A549 (cell line): ENCODE measurements around the gene TSPAN5. TPM values are rescaled to one million over a fixed set of nuclear protein-coding genes. Genes with fewer than 3 reads are reported as not detected.

ENCODE experiments used
- ATAC-seq, 2 experiments: fragments of 200-7000 bp in 1 of 2; fragments of >200 bp in 1 of 2; cut with Nextera tagmentation in 1 of 2; cut with Tn5 transposase in 1 of 2; 3 replicates each; pipeline versions ENCODE4 v1.8.0 to v1.9.1; 2018 to 2020; ENCODE audit warnings: mild to moderate bottlenecking in 1 of 2, moderate library complexity in 1 of 2
- CTCF ChIA-PET: fragments of 300-600 bp; sonication (Branson Sonifier 250); formaldehyde crosslinking; extraction: SDS; loops from one replicate; lab custom pipeline; 2021; ENCODE audit warnings: antibody characterized with exemption, inconsistent platforms; lab: Yijun Ruan, JAX
- POLR2A ChIA-PET: fragments of 350-600 bp; formaldehyde crosslinking; extraction: SDS; loops from one replicate; lab custom pipeline; 2021; ENCODE audit warnings: antibody characterized with exemption, inconsistent platforms; lab: Yijun Ruan, JAX
- DNase-seq, 2 experiments: peaks; one replicate each; pipeline versions ENCODE4 v3.0.0 to v3.0.0-alpha.2; 2011 to 2016; ENCODE audit warnings: low read depth in 1 of 2, low spot score in 1 of 2
- FAIRE-seq: peaks from 2 replicates; lab custom pipeline; 2011; peaks lifted over from hg19 to GRCh38; lab: Jason Lieb, UNC
- H3K27ac ChIP-seq, 2 experiments: fragments of >200 bp; sonication (Bioruptor Twin); formaldehyde crosslinking; 3 replicates each; pipeline ENCODE4 v1.5.1; 2016 to 2017
- H3K4me1 ChIP-seq: fragments of >200 bp; sonication (Bioruptor Twin); formaldehyde crosslinking; 3 replicates; pipeline ENCODE4 v1.6.1; 2016
- H3K4me2 ChIP-seq: fragments of >200 bp; sonication (Bioruptor Twin); formaldehyde crosslinking; 3 replicates; pipeline ENCODE4 v1.6.1; 2016
- H3K4me3 ChIP-seq: fragments of >200 bp; sonication (Bioruptor Twin); formaldehyde crosslinking; 3 replicates; pipeline ENCODE4 v1.5.1; 2016
- H3K9me3 ChIP-seq: fragments of >200 bp; sonication (Bioruptor Twin); formaldehyde crosslinking; 3 replicates; pipeline ENCODE4 v1.6.1; 2016
- BHLHE40 ChIP-seq: IDR thresholded peaks from 2 replicates; pipeline ENCODE4 v1.6.1; 2012; ENCODE audit warnings: low read depth, low read length, inconsistent platforms
- CBX8 ChIP-seq: fragments of 200-600 bp; sonication (generic); IDR thresholded peaks from 2 replicates; pipeline ENCODE4 v1.6.1; 2016
- CEBPB ChIP-seq, 2 experiments: fragments of >200 bp in 1 of 2; sonication (Bioruptor Twin) in 1 of 2; formaldehyde crosslinking in 1 of 2; IDR thresholded peaks; 2 replicates each; pipeline ENCODE4 v1.6.1; 2012 to 2016
- CHD4 ChIP-seq: fragments of 200-600 bp; sonication (generic); IDR thresholded peaks from 2 replicates; pipeline ENCODE4 v1.6.1; 2016; ENCODE audit warnings: antibody characterized with exemption, mild to moderate bottlenecking, borderline replicate concordance
- EHMT2 ChIP-seq: fragments of 200-600 bp; sonication (generic); IDR thresholded peaks from 2 replicates; pipeline ENCODE4 v1.6.1; 2016; ENCODE audit warnings: antibody characterized with exemption, low read depth, mild to moderate bottlenecking, moderate library complexity
- EP300 ChIP-seq, 2 experiments: fragments of >200 bp; sonication (Bioruptor Twin); formaldehyde crosslinking; IDR thresholded peaks; 2 replicates in 1 of 2; 3 replicates in 1 of 2; pipeline ENCODE4 v1.6.1; 2016 to 2017
- ESRRA ChIP-seq: fragments of 150-350 bp; IDR thresholded peaks from 2 replicates; pipeline ENCODE4 v1.6.1; 2014; ENCODE audit warnings: mild to moderate bottlenecking, low read length, borderline replicate concordance
- NPAS2 ChIP-seq: fragments of 250-450 bp; sonication (Bioruptor Pico); IDR thresholded peaks from 2 replicates; pipeline ENCODE4 v1.8.0; 2022; ENCODE audit warnings: mild to moderate bottlenecking, moderate library complexity, borderline replicate concordance
- POLR2A ChIP-seq: IDR thresholded peaks from 2 replicates; pipeline ENCODE4 v1.6.1; 2012; ENCODE audit warnings: mild to moderate bottlenecking, low read length
- POLR2AphosphoS2 ChIP-seq: conservative IDR thresholded peaks from 2 replicates; pipeline ENCODE4 v1.6.1; 2012; ENCODE audit warnings: low read length, improper control_type of control experiment, inconsistent platforms
- RARB ChIP-seq: fragments of 250-450 bp; sonication (Bioruptor Pico); IDR thresholded peaks from 2 replicates; pipeline ENCODE4 v1.8.0; 2021; ENCODE audit warnings: mild to moderate bottlenecking, moderate library complexity
- RNF2 ChIP-seq: fragments of 200-600 bp; sonication (generic); IDR thresholded peaks from 2 replicates; pipeline ENCODE4 v1.6.1; 2016; ENCODE audit warnings: low read depth, mild to moderate bottlenecking, antibody characterized with exemption, moderate library complexity, borderline replicate concordance
- SMC3 ChIP-seq: fragments of >200 bp; sonication (Bioruptor Twin); formaldehyde crosslinking; IDR thresholded peaks from 3 replicates; pipeline ENCODE4 v1.6.1; 2018; ENCODE audit warnings: inconsistent platforms
- SREBF2 ChIP-seq: fragments of 450-650 bp; IDR thresholded peaks from 2 replicates; pipeline ENCODE4 v1.6.1; 2014; ENCODE audit warnings: mild to moderate bottlenecking, moderate library complexity
- TFCP2L1 ChIP-seq: fragments of 250-450 bp; sonication (Bioruptor Pico); IDR thresholded peaks from 2 replicates; pipeline ENCODE4 v1.5.0; 2021; ENCODE audit warnings: mild to moderate bottlenecking
- ZFP36 ChIP-seq: fragments of 450-650 bp; IDR thresholded peaks from 2 replicates; pipeline ENCODE4 v1.6.1; 2014; ENCODE audit warnings: borderline replicate concordance; ENCODE audit not compliant: partially characterized antibody
- ZNF302 ChIP-seq: fragments of 250-450 bp; sonication (Bioruptor Pico); IDR thresholded peaks from 2 replicates; pipeline ENCODE4 v1.9.0; 2021; ENCODE audit warnings: inconsistent platforms, mild to moderate bottlenecking, moderate library complexity
- ZSCAN20 ChIP-seq: fragments of 250-450 bp; sonication (Bioruptor Pico); IDR thresholded peaks from 2 replicates; pipeline ENCODE4 v1.8.0; 2022; ENCODE audit warnings: mild to moderate bottlenecking, moderate library complexity
- WGBS: methylation state at CpG from one replicate; pipeline ENCODE4 v1.1.6; 2017; ENCODE audit errors: missing lambda C conversion rate; 5-methylcytosine and 5-hydroxymethylcytosine counted together
- polyA plus RNA-seq, 4 experiments: library from polyadenylated mRNA; depleted of rRNA in 3 of 4; stranded (reverse); fragments of >200 nt; fragmentation: RNase III in 1 of 4; extraction: RNeasy Plus Mini Kit Qiagen cat#74134 plus additional on column Dnase treatment in 1 of 4; gene quantifications; 2 replicates in 3 of 4; 3 replicates in 1 of 4; pipeline ENCODE4 v1.2.3, GENCODE V29; 2011 to 2017
- TF ChIP-seq, protein P1 (sequence below): IDR thresholded peaks from 2 replicates; pipeline ENCODE4 v1.6.1; 2012
- TF ChIP-seq, protein P2 (sequence below): fragments of >200 bp; sonication (Bioruptor Twin); formaldehyde crosslinking; IDR thresholded peaks from 2 replicates; pipeline ENCODE4 v1.6.1; 2016
- TF ChIP-seq, protein P3 (sequence below): fragments of >200 bp; sonication (Bioruptor Twin); formaldehyde crosslinking; IDR thresholded peaks from 3 replicates; pipeline ENCODE4 v1.6.1; 2016
- TF ChIP-seq, protein P4 (sequence below): fragments of 200-600 bp; sonication (generic); IDR thresholded peaks from 2 replicates; pipeline ENCODE4 v1.6.1; 2016; ENCODE audit warnings: antibody characterized with exemption, mild to moderate bottlenecking, moderate library complexity

The TSPAN5 gene
- polyA plus RNA-seq, 2 of the 4 experiments (the other 2 are of a cell fraction) = 9.5 to 12.4 TPM

DNA sequence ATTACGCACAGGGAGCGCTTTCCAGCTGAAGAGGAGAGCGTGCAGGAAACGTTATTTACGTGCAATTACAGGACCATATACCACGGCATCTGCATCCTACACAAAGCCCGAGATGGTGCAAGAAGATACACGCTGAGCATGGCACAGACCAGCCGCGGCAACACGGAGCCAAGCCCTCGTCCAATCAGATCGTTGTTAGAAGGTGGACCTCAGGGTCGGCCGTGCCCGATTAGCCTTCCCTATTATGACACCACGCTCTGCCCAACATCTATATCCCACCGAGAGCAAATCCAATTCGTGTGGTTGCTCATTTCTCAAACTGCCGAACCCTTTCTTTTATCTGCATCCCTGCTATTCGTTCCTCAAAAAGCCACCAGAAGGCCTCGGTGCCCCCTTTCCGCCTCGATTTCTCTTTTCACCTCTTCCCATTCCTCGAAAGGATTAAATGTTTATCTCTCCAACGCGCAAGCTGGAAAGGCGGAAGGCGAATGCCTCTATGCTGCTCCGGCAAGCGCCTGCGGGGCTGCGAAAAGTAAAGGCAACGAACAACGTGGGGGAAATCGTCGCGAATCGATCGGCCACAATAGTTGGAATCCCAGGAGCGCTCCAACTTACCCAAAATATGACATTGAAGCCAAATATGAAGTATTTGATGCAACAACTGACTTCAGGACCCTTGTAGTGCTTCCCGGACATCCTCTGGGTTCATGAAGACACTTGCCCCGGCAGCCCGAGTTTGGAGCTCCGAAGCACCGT lies 702 bp downstream of the TSPAN5 start:
- POLR2A ChIA-PET = interaction anchor here (0.8 to 1.0 kb wide), 2 partner anchors 29 to 130 kb away, joined by 3 read pairs; no protein-coding TSS in a partner anchor
- no peaks in the 10 kb centered on the region for H3K9me3 ChIP-seq
- peaks cover 59% of the 10 kb centered on the region for H3K4me1 ChIP-seq
- DNase-seq = peak; percentile 48 to 56
- no peak for TF ChIP-seq EP300 (IDR thresholded peaks at IDR 0.05)
- no peak for TF ChIP-seq TFCP2L1
- peak; percentile 90; the same call in 1 of the 2 replicates for TF ChIP-seq RNF2
- TF ChIP-seq NPAS2 (CRISPR knock-in tag) = no peak
- TF ChIP-seq RARB (CRISPR knock-in tag) = no peak
- TF ChIP-seq, protein P1, sequence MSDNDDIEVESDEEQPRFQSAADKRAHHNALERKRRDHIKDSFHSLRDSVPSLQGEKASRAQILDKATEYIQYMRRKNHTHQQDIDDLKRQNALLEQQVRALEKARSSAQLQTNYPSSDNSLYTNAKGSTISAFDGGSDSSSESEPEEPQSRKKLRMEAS = peak; percentile 23; the same call in 1 of the 2 replicates
- TF ChIP-seq, protein P2, sequence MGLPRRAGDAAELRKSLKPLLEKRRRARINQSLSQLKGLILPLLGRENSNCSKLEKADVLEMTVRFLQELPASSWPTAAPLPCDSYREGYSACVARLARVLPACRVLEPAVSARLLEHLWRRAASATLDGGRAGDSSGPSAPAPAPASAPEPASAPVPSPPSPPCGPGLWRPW = no peak
- no peak for TF ChIP-seq SMC3
- TF ChIP-seq BHLHE40 = no peak
- no peak for TF ChIP-seq ZNF302 (CRISPR knock-in tag)
- TF ChIP-seq SREBF2 = no peak
- no peak for TF ChIP-seq EHMT2
- TF ChIP-seq CBX8 = 0 out of 2 replicates have a peak, but pooled peaks have one; percentile 77
- TF ChIP-seq, all 56 proteins: peak for 3
- Histone ChIP-seq H3K4me3 (peak overlapping the region; percentile 62), H3K4me2 (peak overlapping the region; percentile 96), H3K27ac (peak overlapping the region; percentile 54 to 93)
- CTCF ChIA-PET = interaction anchor here (1.0 to 3.4 kb wide), 3 partner anchors 190 to 506 kb away, joined by 3 to 20 read pairs (median 4); no protein-coding TSS in a partner anchor
- ATAC-seq (peak; percentile 45 to 65), FAIRE-seq (no peak)
- WGBS = 4% methylated on average over 38 of the region's 46 CpGs

DNA sequence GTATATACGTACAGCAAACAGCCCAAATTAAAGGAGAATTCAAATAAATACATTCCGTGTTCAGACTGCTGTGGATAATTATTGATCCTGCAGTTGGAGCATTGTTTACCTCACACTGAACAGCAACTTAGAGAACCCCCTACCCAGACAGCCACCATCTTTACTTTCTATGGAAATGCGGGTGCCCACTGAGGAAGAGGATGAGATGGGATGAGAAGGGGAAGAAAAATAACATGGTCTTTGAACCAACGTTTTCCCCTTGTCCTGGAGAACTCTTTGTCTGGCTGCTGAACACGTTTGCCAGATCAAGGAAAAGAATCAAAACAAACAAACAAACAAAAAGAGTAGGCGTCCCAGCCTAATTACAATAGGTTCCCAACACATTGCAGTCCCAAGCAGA lies 1.5 kb downstream of the TSPAN5 start:
- FAIRE-seq = no peak
- Histone ChIP-seq H3K27ac (0 out of 6 replicates have a peak overlapping the region, but pooled peaks of 1 of the 2 experiments have one; percentile 93), H3K4me2 (peak overlapping the region; percentile 96), H3K9me3 (no peaks in the 10 kb centered on the region), H3K4me1 (peaks cover 56% of the 10 kb centered on the region), H3K4me3 (peak overlapping the region; percentile 62)
- TF ChIP-seq, protein P3, sequence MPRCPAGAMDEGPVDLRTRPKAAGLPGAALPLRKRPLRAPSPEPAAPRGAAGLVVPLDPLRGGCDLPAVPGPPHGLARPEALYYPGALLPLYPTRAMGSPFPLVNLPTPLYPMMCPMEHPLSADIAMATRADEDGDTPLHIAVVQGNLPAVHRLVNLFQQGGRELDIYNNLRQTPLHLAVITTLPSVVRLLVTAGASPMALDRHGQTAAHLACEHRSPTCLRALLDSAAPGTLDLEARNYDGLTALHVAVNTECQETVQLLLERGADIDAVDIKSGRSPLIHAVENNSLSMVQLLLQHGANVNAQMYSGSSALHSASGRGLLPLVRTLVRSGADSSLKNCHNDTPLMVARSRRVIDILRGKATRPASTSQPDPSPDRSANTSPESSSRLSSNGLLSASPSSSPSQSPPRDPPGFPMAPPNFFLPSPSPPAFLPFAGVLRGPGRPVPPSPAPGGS = no peak
- TF ChIP-seq POLR2AphosphoS2 (no peak), ZSCAN20 (no peak), POLR2A (no peak)
- POLR2A ChIA-PET = no interaction called here
- CTCF ChIA-PET = no interaction called here
- DNase-seq = no peak
- no peak for ATAC-seq
- 73% methylated on average over 6 of the region's 6 CpGs for WGBS

DNA sequence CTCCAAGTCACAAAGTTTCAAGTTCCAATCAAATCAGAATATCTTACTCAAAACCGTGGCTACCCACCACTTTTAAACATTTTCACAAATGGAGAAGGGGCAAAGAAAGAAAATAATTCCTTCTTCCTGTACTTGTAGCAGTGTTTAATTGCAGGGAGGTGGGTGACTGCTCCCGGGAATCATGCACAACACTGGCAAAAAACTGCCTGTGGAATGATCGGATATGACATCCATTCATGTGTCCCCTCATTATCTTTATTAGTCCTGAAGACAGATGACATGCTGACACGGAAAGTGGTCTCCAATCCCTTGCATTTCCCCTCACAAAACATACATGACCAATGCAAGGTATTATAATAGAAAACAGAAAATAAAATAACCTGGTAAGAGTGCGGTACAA lies 2.0 kb downstream of the TSPAN5 start:
- H3K9me3 ChIP-seq = no peaks in the 10 kb centered on the region
- FAIRE-seq = no peak
- no peak for ATAC-seq
- H3K27ac ChIP-seq = no peak overlapping the region
- H3K4me3 ChIP-seq = no peak overlapping the region
- POLR2A ChIA-PET = no interaction called here
- TF ChIP-seq, protein P4, sequence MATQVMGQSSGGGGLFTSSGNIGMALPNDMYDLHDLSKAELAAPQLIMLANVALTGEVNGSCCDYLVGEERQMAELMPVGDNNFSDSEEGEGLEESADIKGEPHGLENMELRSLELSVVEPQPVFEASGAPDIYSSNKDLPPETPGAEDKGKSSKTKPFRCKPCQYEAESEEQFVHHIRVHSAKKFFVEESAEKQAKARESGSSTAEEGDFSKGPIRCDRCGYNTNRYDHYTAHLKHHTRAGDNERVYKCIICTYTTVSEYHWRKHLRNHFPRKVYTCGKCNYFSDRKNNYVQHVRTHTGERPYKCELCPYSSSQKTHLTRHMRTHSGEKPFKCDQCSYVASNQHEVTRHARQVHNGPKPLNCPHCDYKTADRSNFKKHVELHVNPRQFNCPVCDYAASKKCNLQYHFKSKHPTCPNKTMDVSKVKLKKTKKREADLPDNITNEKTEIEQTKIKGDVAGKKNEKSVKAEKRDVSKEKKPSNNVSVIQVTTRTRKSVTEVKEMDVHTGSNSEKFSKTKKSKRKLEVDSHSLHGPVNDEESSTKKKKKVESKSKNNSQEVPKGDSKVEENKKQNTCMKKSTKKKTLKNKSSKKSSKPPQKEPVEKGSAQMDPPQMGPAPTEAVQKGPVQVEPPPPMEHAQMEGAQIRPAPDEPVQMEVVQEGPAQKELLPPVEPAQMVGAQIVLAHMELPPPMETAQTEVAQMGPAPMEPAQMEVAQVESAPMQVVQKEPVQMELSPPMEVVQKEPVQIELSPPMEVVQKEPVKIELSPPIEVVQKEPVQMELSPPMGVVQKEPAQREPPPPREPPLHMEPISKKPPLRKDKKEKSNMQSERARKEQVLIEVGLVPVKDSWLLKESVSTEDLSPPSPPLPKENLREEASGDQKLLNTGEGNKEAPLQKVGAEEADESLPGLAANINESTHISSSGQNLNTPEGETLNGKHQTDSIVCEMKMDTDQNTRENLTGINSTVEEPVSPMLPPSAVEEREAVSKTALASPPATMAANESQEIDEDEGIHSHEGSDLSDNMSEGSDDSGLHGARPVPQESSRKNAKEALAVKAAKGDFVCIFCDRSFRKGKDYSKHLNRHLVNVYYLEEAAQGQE = no peak
- TF ChIP-seq ESRRA (no peak), POLR2A (no peak), ZSCAN20 (no peak), CHD4 (no peak), ZFP36 (no peak), CEBPB (IDR thresholded peaks at IDR 0.05) (no peak)
- TF ChIP-seq, all 56 proteins: peak for 0
- DNase-seq = no peak
- H3K4me2 ChIP-seq = peak overlapping the region; percentile 96
- peaks cover 51% of the 10 kb centered on the region for H3K4me1 ChIP-seq
- 89% methylated on average over 5 of the region's 5 CpGs for WGBS
- CTCF ChIA-PET = no interaction called here
